Activated T-cell treated with anti-CD3 and anti-CD28 coated beads, Interleukin-2, amount 50 U/mL, for 24 hours (primary cell): ENCODE measurements around the gene FRRS1L.

Experiments used
- DNase-seq: peaks from one replicate; pipeline ENCODE4 v3.0.0-alpha.2; 2020
- H3K27ac Mint-ChIP-seq: 2 replicates; pipeline ENCODE4 v1.8.0; 2020; ENCODE audit warnings: mild to moderate bottlenecking, mixed read lengths
- H3K27me3 Mint-ChIP-seq: 2 replicates; pipeline ENCODE4 v1.8.0; 2020; ENCODE audit warnings: mixed read lengths
- H3K36me3 Mint-ChIP-seq: 2 replicates; pipeline ENCODE4 v1.8.0; 2020; ENCODE audit warnings: low read depth, mixed read lengths
- H3K4me1 Mint-ChIP-seq: 2 replicates; pipeline ENCODE4 v1.8.0; 2020; ENCODE audit warnings: low read depth, mixed read lengths
- H3K4me3 Mint-ChIP-seq: 2 replicates; pipeline ENCODE4 v1.8.0; 2020; ENCODE audit warnings: mild to moderate bottlenecking, moderate library complexity, mixed read lengths
- H3K9me3 Mint-ChIP-seq: 2 replicates; pipeline ENCODE4 v1.8.0; 2020; ENCODE audit warnings: mixed read lengths

The FRRS1L gene

GRCh38 chr9:109092587-109092986 is 74.5 kb downstream of the FRRS1L start:
- Mint-ChIP-seq H3K27me3 (no peaks in the 10 kb centered on the region), H3K4me3 (no peak overlapping the region), H3K27ac (peak overlapping the region; percentile 95), H3K9me3 (no peaks in the 10 kb centered on the region), H3K36me3 (peaks cover 86% of the 10 kb centered on the region), H3K4me1 (peaks cover 68% of the 10 kb centered on the region)
- no peak for DNase-seq

- H3K27ac Mint-ChIP-seq, result peak overlapping the region; percentile 95
- no peak for DNase-seq
- H3K36me3 Mint-ChIP-seq, result peaks cover 89% of the 10 kb centered on the region
- no peaks in the 10 kb centered on the region for H3K9me3 Mint-ChIP-seq
- no peaks in the 10 kb centered on the region for H3K27me3 Mint-ChIP-seq
- H3K4me3 Mint-ChIP-seq, result no peak overlapping the region
- H3K4me1 Mint-ChIP-seq, result peaks cover 64% of the 10 kb centered on the region
These were observed 74.9 kb downstream of the FRRS1L start for GRCh38 chr9:109092051-109092580.

GRCh38 chr9:109088221-109088620 is 78.8 kb downstream of the FRRS1L start:
- no peaks in the 10 kb centered on the region for H3K27me3 Mint-ChIP-seq
- peak overlapping the region; percentile 33 for H3K27ac Mint-ChIP-seq
- H3K9me3 Mint-ChIP-seq, result no peaks in the 10 kb centered on the region
- H3K36me3 Mint-ChIP-seq, result peaks cover 87% of the 10 kb centered on the region
- no peak for DNase-seq
- peaks cover 34% of the 10 kb centered on the region for H3K4me1 Mint-ChIP-seq
- no peak overlapping the region for H3K4me3 Mint-ChIP-seq

GRCh38 chr9:109087795-109088194 is 79.3 kb downstream of the FRRS1L start:
- H3K4me1 Mint-ChIP-seq, result peaks cover 33% of the 10 kb centered on the region
- no peaks in the 10 kb centered on the region for H3K9me3 Mint-ChIP-seq
- H3K27me3 Mint-ChIP-seq, result no peaks in the 10 kb centered on the region
- peaks cover 87% of the 10 kb centered on the region for H3K36me3 Mint-ChIP-seq
- no peak for DNase-seq
- no peak overlapping the region for H3K4me3 Mint-ChIP-seq
- H3K27ac Mint-ChIP-seq, result peak overlapping the region; percentile 33

GRCh38 chr9:109086221-109086620 is 80.8 kb downstream of the FRRS1L start:
- Mint-ChIP-seq H3K4me3 (no peak overlapping the region), H3K9me3 (no peaks in the 10 kb centered on the region), H3K27ac (no peak overlapping the region), H3K4me1 (peaks cover 23% of the 10 kb centered on the region), H3K36me3 (peaks cover 85% of the 10 kb centered on the region), H3K27me3 (no peaks in the 10 kb centered on the region)
- DNase-seq, result no peak

GRCh38 chr9:109085510-109085909 is 81.5 kb downstream of the FRRS1L start:
- Mint-ChIP-seq H3K4me3 (no peak overlapping the region), H3K36me3 (peaks cover 83% of the 10 kb centered on the region), H3K27me3 (no peaks in the 10 kb centered on the region), H3K27ac (no peak overlapping the region), H3K4me1 (peaks cover 21% of the 10 kb centered on the region), H3K9me3 (no peaks in the 10 kb centered on the region)
- no peak for DNase-seq

GRCh38 chr9:109083813-109084405 is 83.1 kb downstream of the FRRS1L start:
- no peaks in the 10 kb centered on the region for H3K9me3 Mint-ChIP-seq
- H3K36me3 Mint-ChIP-seq, result peaks cover 85% of the 10 kb centered on the region
- no peak overlapping the region for H3K4me3 Mint-ChIP-seq
- H3K4me1 Mint-ChIP-seq, result peaks cover 20% of the 10 kb centered on the region
- H3K27ac Mint-ChIP-seq, result no peak overlapping the region
- H3K27me3 Mint-ChIP-seq, result no peaks in the 10 kb centered on the region
- no peak for DNase-seq

GRCh38 chr9:109083141-109083540 is 83.9 kb downstream of the FRRS1L start:
- peaks cover 85% of the 10 kb centered on the region for H3K36me3 Mint-ChIP-seq

GRCh38 chr9:109082091-109082620 is 84.9 kb downstream of the FRRS1L start:
- Mint-ChIP-seq H3K4me3 (no peak overlapping the region), H3K9me3 (no peaks in the 10 kb centered on the region), H3K36me3 (peaks cover 85% of the 10 kb centered on the region), H3K4me1 (peaks cover 14% of the 10 kb centered on the region), H3K27ac (no peak overlapping the region), H3K27me3 (no peaks in the 10 kb centered on the region)
- DNase-seq, result no peak

More at GRCh38 chr9:109083141-109083540, 83.9 kb downstream of the FRRS1L start:
- peaks cover 16% of the 10 kb centered on the region for H3K4me1 Mint-ChIP-seq
- no peaks in the 10 kb centered on the region for H3K27me3 Mint-ChIP-seq
- H3K27ac Mint-ChIP-seq, result peak overlapping the region; percentile 4
- no peaks in the 10 kb centered on the region for H3K9me3 Mint-ChIP-seq
- DNase-seq, result no peak
- H3K4me3 Mint-ChIP-seq, result no peak overlapping the region
